ENCODE measurements around the gene DHX16.

The DHX16 gene

DNA sequence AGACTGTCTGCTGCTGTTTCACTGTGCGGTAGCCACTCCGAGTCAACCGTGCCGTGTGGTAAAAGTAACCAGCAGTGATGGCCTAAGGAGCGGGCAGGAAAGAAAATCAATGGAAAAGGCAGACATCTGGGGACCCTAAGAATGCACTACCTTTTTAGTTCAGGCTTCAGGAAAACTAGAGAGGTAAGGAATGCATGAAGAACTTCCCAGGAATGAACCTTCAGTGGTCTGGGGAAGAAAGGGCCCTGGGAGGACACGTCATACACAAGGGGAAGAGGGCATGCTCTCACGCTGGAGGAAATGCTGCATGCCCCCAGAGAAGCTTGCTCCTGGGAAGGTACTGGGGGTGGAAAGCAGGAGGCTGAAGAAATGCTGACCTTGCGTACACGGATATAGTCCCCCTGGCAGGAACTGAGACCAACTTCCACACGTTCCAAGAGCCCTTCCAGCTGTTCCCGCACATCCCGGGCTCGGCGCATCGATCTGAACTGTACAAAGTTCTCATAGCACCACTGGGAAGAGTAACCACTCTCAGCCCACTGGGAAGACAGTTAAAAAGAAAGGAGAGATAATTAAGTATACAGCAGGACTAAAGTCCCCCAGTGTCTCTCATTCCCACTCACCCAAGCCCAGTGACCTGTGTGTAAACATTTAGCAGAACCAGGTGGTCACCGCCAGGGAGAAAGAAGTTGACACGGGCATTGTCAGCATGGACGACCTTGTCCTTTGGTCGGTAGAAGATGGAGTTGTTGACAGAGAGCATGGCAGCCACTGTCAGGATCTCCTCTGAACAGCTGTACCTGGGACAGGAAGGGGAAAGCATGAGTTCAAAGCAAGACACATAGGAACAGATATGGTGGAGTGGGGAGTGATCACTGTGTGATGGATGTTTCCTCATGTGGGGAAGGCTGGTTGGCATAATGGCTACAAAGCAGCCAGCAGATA lies 17.7 kb downstream of the DHX16 start:
- TF ChIP-seq, protein P1, sequence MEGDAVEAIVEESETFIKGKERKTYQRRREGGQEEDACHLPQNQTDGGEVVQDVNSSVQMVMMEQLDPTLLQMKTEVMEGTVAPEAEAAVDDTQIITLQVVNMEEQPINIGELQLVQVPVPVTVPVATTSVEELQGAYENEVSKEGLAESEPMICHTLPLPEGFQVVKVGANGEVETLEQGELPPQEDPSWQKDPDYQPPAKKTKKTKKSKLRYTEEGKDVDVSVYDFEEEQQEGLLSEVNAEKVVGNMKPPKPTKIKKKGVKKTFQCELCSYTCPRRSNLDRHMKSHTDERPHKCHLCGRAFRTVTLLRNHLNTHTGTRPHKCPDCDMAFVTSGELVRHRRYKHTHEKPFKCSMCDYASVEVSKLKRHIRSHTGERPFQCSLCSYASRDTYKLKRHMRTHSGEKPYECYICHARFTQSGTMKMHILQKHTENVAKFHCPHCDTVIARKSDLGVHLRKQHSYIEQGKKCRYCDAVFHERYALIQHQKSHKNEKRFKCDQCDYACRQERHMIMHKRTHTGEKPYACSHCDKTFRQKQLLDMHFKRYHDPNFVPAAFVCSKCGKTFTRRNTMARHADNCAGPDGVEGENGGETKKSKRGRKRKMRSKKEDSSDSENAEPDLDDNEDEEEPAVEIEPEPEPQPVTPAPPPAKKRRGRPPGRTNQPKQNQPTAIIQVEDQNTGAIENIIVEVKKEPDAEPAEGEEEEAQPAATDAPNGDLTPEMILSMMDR (IDR thresholded peaks at IDR 0.05), result no peak

DNA sequence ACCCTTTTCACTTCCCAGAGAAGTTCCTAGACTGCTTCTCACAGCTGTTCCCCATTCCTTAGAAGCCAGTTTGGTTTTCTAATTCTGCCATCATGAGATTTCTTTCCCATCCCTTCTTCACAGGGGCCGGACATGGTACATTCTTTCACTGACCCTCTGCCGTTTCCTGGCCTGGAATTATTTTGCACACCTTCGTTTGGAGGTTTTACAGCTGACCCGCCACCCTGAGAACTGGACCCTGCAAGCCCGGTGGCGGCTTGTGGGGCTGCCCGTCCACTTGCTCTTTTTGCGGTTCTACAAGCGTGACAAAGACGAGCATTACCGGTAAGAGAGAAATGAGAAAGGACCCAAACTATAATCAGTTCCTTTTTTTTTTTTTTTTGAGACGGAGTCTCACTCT lies 21.7 kb downstream of the DHX16 start:
- TF ChIP-seq, protein P1 (IDR thresholded peaks at IDR 0.05), result no peak

DNA sequence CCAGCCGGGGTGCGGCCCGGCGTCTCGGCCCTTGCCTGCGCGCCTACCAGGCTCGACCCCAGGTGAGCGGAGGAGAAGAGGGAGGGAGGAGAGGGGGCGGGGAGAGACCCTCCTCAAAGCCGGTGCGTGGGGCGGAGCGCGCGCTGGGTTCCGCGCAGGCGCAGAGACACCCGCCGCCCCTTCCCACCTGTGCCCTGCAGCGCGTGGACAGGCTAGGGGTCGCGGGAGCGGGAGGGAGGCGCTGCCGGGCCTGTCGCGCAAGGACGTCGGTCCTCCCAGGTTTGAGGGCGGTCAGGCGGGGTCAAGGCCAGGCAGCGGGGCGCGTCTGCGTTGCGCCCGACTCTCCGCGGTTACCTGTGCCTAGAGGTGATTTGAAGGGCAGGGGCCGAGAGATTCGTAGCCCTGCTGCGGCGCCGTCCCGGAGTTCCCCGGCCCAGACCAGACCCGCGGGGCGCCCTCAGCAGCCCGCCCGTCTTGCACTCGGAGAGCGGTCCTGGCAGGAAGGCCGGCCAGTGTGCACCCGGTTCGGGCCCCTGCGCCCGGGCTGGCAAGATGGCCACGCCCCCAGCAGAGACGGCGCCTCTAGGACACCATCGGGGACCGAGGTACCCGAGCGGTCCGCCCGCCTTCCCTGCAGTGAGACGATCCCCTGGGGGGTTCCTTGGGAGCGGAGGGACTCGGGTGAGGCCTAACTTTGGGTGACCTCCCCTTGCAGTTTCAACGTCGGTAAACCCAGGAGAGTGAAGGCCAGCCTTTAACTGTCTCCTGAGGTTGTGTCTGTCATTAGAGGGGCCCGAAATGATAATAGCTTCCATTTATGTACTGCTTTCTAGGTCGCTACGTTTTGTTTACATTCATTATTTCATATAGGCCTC lies 25.3 kb downstream of the DHX16 start:
- TF ChIP-seq, protein P1 (IDR thresholded peaks at IDR 0.05), result no peak

DNA sequence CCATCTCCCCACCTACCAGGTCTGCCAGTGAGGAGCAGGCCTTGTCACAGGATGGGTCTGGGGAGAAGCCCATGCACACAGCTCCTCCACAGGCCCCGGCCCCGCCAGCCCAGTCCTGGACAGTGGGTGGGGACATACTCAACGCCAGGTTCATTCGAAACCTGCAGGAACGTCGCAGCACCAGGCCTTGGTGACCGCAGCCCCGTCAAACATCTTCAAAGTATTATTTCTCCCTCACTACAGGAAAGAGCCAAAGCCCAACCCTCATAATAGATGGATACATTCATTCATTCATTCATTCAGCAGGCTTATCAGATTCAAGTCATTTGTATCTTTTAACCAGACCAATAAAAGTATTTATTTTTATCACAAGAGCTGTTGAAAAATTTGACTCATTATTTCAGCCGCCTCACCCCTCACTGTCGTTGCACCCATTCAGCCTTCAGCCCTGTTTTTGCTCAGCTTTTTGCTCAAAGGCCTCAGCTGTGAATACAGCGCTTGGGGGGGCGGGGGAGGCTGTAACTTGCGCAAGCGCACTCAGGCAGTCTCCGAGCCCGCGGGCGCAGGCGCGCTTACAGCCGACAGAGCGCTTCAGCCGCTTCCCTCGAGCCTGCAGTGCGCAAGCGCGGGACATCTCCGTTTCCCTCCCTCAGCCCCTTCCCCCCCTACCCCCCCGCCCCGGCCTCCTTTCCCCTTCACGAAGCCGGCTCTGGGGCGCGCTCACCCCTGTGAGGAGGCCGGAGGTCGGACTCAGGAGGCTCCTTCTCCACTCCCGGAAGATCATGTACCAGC lies 26.2 kb downstream of the DHX16 start, which contains the start of gene C6orf136:
Gene C6orf136, plus strand, starts transcription at position 684 of the 792 bp plus-strand sequence. Its CDS starts 99 bp downstream, at position 783.
- TF ChIP-seq, protein P1 (IDR thresholded peaks at IDR 0.05), result no peak

DNA sequence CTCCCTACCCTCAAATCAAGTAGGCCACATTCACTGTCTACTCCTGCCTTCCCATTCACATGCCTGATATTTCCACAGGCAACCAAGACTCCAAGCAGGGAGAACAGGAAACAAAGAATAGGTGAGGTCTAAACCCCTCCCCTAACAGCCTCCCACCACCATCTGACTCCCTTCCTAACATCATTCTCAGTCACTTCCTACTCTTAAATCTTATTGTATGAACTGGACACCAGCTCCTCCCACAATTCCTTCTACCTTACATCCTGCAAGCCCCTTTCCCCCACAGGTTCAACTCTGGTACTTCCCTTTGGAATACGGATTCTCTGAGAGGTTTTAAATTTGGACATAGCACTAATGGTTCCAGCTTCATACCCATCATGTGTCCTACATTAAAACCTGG lies 26.8 kb downstream of the DHX16 start:
- TF ChIP-seq, protein P1 (IDR thresholded peaks at IDR 0.05), result no peak

DNA sequence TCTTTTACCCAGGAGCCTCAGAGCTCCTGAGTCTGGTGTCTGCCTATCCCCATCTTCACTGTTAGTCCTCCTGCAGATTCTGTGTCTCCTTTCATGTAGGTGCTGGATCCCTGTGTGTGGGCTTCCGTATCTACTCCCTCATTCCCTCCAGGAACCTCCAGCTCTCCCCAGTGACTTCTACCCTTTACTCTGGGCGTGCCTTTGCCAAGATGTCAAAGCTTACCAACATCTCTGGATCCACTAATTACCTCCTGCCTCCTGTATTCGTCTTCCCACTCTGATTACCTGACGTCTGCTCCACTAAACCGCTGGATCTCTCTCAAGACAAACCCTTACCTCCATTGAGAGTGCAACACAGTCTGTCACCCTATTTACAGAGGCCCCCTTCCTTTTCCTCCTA lies 28.0 kb downstream of the DHX16 start:
- TF ChIP-seq, protein P1 (IDR thresholded peaks at IDR 0.05), result no peak

DNA sequence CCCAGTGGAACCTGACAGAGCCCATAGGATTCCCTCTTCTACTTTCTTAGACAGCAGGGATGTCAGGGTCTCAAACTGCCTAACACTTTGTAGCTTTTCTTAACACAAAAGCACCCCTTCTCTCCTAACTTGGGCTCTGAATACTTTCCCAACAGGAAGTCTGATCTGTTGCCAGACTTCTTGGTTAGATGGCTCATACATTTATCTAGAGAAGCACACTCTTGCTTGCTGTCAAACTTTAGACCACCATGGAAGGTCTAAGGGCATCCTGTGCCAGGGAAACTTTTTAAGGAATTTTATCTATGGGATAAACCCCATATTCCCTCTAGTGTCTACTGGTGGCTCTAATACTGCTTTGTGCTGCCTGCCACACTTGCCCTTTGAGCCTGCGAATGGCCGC lies 29.1 kb downstream of the DHX16 start:
- TF ChIP-seq, protein P1 (IDR thresholded peaks at IDR 0.05), result no peak

Data from LNCAP (cell line).